GM04504 (cell line): ENCODE measurements around the gene KISS1.

ENCODE experiments used
- DNase-seq: peaks from one replicate; pipeline ENCODE4 v3.0.0-alpha.2; 2012; ENCODE audit warnings: low read depth

KISS1 gene

GRCh38 chr1:204217648-204218000 is 21.3 kb upstream of the KISS1 start:
- DNase-seq, result no peak

GRCh38 chr1:204216880-204217647 is 20.8 kb upstream of the KISS1 start:
- no peak for DNase-seq

GRCh38 chr1:204216236-204216635 is 19.9 kb upstream of the KISS1 start:
- DNase-seq, result no peak

- DNase-seq, result peak; percentile 43
These were observed 17.7 kb upstream of the KISS1 start, which contains the start of gene GOLT1A for GRCh38 chr1:204213668-204214662. Gene GOLT1A, minus strand, starts transcription at chr1:204213988. Its CDS starts 82 bp downstream, at chr1:204213906.

GRCh38 chr1:204212715-204213114 is 16.4 kb upstream of the KISS1 start:
- DNase-seq, result no peak

GRCh38 chr1:204211046-204211445 is 14.8 kb upstream of the KISS1 start:
- DNase-seq, result no peak

GRCh38 chr1:204207136-204207616 is 10.9 kb upstream of the KISS1 start:
- no peak for DNase-seq

GRCh38 chr1:204206121-204206520 is 9.8 kb upstream of the KISS1 start:
- DNase-seq, result no peak

DNA sequence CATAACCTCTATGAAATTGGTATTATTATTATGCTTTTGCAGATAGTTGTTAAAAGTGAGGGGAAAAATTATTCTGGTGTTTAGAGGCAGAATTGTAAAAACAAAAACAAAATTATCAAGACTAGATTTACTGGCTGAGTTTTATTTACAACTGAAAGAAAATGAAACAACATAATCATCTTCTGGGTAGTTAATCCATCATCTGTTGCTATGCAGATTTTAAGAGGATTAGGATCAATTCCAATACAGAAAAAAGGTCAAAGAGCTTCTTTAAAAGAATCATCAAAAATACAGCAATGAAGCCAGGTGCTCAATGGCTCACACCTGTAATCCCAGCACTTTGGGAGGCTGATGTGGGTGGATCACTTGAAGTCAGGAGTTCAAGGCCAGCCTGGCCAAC is 9.2 kb upstream of the KISS1 start:
- no peak for DNase-seq

DNA sequence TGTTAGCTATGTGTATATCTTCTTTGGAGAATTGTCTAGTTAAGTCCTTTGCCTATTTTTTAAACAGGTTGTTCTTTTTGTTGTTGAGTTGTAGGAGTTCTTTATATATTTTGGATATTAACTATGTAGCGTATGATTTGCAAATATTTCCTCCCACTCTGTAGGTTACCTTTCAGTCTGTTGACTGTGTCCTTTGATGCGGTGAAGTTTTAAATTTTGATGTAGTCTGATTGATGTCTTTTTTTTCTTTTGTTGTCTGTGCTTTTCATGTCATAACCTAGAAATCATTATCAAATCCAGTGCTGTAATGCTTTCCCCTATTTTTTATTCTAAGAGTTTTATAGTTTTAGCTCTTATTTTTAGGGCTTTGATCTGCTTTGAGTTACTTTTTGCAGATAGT is 8.7 kb upstream of the KISS1 start:
- no peak for DNase-seq

DNA sequence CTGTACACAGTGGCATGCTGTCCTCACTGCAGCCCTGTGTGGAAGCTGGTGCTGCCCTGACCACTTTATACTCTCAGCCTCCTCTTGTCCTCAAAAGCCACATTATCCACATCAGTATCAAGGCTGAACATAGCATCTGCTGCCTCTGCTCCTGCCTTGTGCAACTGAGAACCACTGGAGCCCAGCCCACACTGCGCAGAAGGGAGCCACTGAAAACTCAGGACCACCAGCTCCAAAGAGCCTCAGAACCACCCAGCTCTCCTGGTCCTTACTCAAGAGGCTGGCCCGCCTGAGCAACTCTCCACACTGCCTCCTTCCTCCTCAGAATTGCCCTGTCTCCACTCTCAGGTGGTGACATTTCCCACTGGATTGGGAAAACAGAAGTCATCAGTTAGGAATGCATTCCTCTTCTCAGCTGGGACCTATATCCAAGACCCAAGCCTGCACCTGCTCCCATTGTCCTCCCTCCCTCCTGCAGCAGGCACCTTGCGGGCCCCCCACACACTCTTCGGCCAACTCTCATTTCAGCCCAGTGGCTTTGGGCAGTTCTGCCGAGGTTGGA is 7.0 kb upstream of the KISS1 start:
- no peak for DNase-seq

- DNase-seq, result no peak
These were observed 6.2 kb upstream of the KISS1 start for GRCh38 chr1:204202481-204202880.

DNA sequence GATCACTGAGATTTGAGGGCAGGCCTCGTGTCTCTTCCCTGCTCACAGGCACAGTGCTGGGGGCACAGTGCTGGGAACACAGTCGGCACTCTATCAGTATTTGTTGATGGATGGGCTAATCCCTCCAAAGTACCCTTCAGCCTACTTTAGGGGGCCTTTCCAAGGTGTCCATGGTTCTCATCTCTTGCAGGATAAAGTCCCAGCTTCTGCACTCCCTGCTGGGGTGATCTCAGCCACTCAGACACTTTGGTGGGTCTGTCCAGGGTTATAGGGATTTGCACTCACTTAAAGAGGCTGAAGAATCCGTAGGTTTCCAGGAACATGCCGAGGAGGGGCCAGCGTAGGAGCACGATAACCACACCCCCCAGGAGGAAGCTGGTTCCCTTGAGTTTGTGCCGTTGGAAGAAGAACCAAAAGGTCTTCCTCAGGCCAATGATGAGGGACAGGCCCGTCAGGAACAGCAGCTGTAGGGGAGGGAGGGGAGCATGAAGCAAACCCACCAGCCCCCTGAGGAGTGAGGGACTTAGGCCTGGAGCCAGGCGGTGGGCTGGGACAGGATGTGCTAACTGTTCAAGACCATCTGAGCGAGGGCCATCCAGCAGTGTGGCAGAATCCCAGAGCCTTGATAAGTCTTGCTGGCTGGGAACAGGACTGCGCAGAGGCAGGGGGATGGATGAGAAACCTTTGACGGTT is 5.2 kb upstream of the KISS1 start:
- no peak for DNase-seq

GRCh38 chr1:204199579-204199978 is 3.3 kb upstream of the KISS1 start:
- no peak for DNase-seq

- DNase-seq, result peak; percentile 42
These were observed 2.4 kb upstream of the KISS1 start for GRCh38 chr1:204198348-204199340.

DNA sequence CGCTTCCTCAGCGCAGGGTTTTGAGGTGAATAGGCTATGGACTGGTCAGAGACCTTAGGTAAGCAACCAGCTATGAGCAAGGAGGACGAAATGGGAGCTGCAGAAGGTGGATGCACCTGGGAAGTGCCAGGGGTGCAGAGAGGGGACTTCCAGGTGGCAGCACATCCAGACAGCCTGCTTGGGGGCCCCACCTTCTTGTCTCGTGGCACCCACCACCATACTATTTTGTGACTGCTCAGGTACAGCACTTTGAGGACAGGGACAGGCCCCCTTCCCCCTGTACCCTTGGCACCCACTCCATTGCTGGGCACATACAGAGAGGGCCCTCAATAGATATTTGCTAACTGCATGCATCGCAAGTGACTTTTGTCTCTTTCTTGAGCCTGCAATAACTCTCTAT is 777 bp upstream of the KISS1 start:
- DNase-seq, result no peak

- no peak for DNase-seq
These were observed 1.5 kb downstream of the KISS1 start for GRCh38 chr1:204194771-204195170.

- no peak for DNase-seq
These were observed 2.2 kb downstream of the KISS1 start for GRCh38 chr1:204194080-204194479.

DNA sequence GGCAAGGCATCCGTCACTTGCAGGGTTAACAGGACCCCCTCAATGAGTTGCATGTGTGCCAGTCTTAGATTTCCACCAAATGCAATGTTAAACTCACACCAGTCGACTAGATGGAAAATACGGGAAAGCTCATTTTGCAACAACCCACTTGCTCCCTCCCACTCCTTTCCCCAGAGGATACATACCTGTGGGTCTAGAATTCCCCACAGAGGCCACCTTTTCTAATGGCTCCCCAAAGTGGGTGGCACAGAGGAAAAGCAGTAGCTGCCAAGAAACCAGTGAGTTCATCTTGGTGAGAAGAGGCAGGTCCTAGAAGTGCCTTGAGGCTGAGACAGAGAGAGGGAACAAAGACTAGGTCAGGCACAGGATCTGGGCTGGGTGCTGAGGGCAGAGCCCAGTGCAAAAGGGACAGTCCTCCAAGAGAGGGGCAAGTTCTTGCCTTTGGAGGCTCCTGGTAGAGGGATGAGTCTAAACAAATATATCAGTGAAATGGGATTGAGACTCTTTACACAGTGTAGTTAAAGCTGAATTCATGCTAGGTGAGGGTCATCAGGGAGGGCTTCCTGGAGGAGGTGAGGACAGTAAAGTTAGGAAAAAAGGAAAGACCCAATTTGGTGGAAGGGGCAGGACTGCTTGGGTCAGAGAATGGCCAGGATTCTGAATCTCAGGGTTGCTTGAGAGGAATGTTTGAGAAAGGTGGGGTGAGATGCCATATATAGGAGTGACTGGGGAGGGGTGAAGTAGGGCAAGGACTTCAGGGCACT is 3.5 kb downstream of the KISS1 start:
- no peak for DNase-seq

DNA sequence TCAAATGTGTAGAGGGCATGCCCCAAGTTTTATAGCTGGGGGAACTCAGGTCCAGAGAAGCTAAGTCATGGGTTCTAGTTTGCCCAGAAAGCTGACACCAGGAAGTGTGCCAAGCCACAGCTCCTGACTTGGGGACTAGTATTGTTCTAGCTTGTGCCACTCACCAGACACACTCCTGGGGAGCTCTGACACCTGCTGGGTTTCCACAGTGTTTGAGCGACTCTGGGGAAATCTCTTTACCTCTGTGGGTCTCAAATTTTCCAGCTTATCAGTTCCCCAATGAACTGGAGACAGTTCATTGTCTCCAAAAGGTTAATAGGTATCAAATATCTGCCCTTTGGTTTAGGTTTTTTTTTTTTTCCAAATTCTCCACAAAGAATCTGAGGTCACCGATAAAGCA is 4.2 kb downstream of the KISS1 start:
- DNase-seq, result no peak
